Measurements from ENCODE around the gene CFAP65.

DNA sequence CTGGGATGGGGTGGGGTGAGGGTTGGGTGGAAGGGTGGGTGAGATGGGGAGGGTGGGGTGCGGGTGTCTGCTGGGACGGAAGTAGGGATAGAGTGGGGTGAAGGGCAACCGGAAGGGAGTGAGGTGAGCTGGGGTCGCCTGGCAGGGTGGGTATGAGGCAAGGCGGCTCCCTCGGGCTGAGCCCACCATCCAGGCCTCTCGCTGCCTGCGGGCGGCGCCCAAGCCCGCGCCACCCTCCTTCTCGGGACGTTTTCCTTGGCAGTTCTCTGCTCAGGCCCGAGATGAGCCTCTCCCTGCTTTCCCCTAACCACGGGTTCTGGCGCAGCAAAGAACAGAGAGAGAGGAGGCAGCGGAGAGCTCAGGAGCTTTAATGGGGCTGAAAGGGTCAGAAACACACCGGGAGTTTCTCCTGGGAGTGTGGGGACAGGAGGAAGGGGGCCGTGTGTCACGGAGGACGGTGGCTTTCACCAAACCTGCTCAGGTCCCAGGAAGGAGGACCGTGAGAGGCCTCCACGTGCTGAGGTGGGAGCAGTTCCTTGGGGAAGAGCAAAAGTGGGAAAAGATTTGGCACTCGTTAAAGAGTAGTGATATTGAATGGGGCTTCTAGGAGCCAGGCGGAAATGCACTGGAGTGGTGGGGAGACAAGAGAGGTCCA, 60.5 kb downstream of the CFAP65 start:
- TF ChIP-seq POLR2A (IDR thresholded peaks at IDR 0.05; ENCODE audit: low read depth, low read length) (no peak), USF2 (IDR thresholded peaks at IDR 0.05; ENCODE audit: low read depth, low read length) (no peak), RAD21 (IDR thresholded peaks at IDR 0.05; ENCODE audit: low read length) (no peak), NFE2L2 (IDR thresholded peaks at IDR 0.05; ENCODE audit: low read depth, low read length) (no peak), RFX5 (IDR thresholded peaks at IDR 0.05; ENCODE audit: low read depth, low read length) (no peak), FOS (IDR thresholded peaks at IDR 0.05; ENCODE audit: low read depth, low read length) (no peak), SMC3 (IDR thresholded peaks at IDR 0.05; ENCODE audit: low read depth, low read length) (no peak), MXI1 (IDR thresholded peaks at IDR 0.05; ENCODE audit: borderline replicate concordance, low read depth, low read length) (no peak), CHD1 (IDR thresholded peaks at IDR 0.05; ENCODE audit: low read depth, low read length) (no peak), MAFK (IDR thresholded peaks at IDR 0.05; ENCODE audit: low read depth, low read length) (no peak), MAZ (IDR thresholded peaks at IDR 0.05; ENCODE audit: borderline replicate concordance, low read depth, low read length) (no peak), RCOR1 (IDR thresholded peaks at IDR 0.05; ENCODE audit: insufficient replicate concordance, low read length) (no peak)
- TF ChIP-seq, protein P1, sequence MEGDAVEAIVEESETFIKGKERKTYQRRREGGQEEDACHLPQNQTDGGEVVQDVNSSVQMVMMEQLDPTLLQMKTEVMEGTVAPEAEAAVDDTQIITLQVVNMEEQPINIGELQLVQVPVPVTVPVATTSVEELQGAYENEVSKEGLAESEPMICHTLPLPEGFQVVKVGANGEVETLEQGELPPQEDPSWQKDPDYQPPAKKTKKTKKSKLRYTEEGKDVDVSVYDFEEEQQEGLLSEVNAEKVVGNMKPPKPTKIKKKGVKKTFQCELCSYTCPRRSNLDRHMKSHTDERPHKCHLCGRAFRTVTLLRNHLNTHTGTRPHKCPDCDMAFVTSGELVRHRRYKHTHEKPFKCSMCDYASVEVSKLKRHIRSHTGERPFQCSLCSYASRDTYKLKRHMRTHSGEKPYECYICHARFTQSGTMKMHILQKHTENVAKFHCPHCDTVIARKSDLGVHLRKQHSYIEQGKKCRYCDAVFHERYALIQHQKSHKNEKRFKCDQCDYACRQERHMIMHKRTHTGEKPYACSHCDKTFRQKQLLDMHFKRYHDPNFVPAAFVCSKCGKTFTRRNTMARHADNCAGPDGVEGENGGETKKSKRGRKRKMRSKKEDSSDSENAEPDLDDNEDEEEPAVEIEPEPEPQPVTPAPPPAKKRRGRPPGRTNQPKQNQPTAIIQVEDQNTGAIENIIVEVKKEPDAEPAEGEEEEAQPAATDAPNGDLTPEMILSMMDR (conservative IDR thresholded peaks at IDR 0.05; ENCODE audit: low read depth, low read length): no peak
- TF ChIP-seq, protein P2, sequence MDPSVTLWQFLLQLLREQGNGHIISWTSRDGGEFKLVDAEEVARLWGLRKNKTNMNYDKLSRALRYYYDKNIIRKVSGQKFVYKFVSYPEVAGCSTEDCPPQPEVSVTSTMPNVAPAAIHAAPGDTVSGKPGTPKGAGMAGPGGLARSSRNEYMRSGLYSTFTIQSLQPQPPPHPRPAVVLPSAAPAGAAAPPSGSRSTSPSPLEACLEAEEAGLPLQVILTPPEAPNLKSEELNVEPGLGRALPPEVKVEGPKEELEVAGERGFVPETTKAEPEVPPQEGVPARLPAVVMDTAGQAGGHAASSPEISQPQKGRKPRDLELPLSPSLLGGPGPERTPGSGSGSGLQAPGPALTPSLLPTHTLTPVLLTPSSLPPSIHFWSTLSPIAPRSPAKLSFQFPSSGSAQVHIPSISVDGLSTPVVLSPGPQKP (IDR thresholded peaks at IDR 0.05; ENCODE audit: borderline replicate concordance, low read depth, low read length): no peak

Data from IMR-90 (cell line).